ENCODE results near the gene PMAIP1. TPM values are rescaled to one million over a fixed set of nuclear protein-coding genes. Genes with fewer than 3 reads are reported as not detected.

The PMAIP1 gene
- total and polyA plus RNA-seq, 7 experiments from 2014 or later: 1.5 to 95.1 (median 6.6) TPM

DNA sequence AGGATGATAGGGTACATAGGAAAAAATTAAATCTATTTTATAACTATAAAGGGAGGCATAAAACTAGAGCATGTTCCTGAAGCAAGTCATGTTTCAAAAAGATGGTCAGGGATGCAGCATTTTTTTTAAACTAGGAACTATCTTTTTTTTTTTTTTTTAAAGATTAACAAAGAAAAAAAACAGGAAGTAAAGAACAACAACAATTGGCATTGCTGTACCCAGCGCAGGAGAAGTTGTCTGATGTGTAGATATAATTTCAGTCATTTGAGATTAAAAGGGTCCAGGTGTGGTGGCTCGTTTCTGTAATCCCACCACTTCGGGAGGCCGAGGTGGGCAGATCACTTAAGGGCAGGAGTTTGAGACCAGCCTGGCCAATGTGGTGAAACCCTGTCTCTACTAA is 41.5 kb downstream of the PMAIP1 start:
- Histone ChIP-seq H3K4me1 (ENCODE audit: control insufficient read depth in 2 of 2, insufficient read depth in 2 of 2, low read length in 2 of 2) (no peaks in the 10 kb centered on the region), H3K27me3 (ENCODE audit: control insufficient read depth in 2 of 2, insufficient read depth in 2 of 2, low read length in 2 of 2) (no peaks in the 10 kb centered on the region), H3K27ac (ENCODE audit: low read depth, low read length) (no peak overlapping the region), H3K9me3 (ENCODE audit: control insufficient read depth in 2 of 3, low read length in 3 of 3) (no peaks in the 10 kb centered on the region), H3K4me3 (ENCODE audit: low read length) (no peak overlapping the region), H3K36me3 (ENCODE audit: control insufficient read depth in 2 of 3, insufficient read depth in 3 of 3, low read length in 3 of 3) (no peaks in the 10 kb centered on the region)
- H3K27me3 Mint-ChIP-seq: peaks cover 0 to 3% (median 0%) of the 10 kb centered on the region in 5 donors
- ATAC-seq (no peak), DNase-seq (no peak)
- intact Hi-C loops (cut with micrococcal nuclease): no loop called here
- ChIA-PET POLR2A (no interaction called here), CTCF (no interaction called here)
- no peak overlapping the region for H3K27ac Mint-ChIP-seq
- H3K36me3 Mint-ChIP-seq: peaks cover 0 to 2% (median 0%) of the 10 kb centered on the region in 5 donors
- H3K4me3 Mint-ChIP-seq: no peak overlapping the region
- no peaks in the 10 kb centered on the region for H3K9me3 Mint-ChIP-seq
- peaks cover 0 to 5% (median 0%) of the 10 kb centered on the region in 7 donors for H3K4me1 Mint-ChIP-seq

GRCh38 chr18:59942601-59943000 is 42.8 kb downstream of the PMAIP1 start:
- Mint-ChIP-seq H3K27me3 (peaks cover 0 to 6% (median 0%) of the 10 kb centered on the region in 5 donors), H3K36me3 (peaks cover 0 to 2% (median 0%) of the 10 kb centered on the region in 5 donors), H3K4me1 (peaks cover 0 to 5% (median 0%) of the 10 kb centered on the region in 7 donors), H3K27ac (no peak overlapping the region), H3K4me3 (no peak overlapping the region), H3K9me3 (no peaks in the 10 kb centered on the region)
- intact Hi-C loops (cut with micrococcal nuclease): no loop called here
- DNase-seq: no peak
- CTCF ChIA-PET: no interaction called here
- Histone ChIP-seq H3K4me3 (ENCODE audit: low read length) (no peak overlapping the region), H3K4me1 (ENCODE audit: control insufficient read depth in 2 of 2, insufficient read depth in 2 of 2, low read length in 2 of 2) (no peaks in the 10 kb centered on the region), H3K36me3 (ENCODE audit: control insufficient read depth in 2 of 3, insufficient read depth in 3 of 3, low read length in 3 of 3) (no peaks in the 10 kb centered on the region), H3K27me3 (ENCODE audit: control insufficient read depth in 2 of 2, insufficient read depth in 2 of 2, low read length in 2 of 2) (no peaks in the 10 kb centered on the region), H3K27ac (ENCODE audit: low read depth, low read length) (no peak overlapping the region), H3K9me3 (ENCODE audit: control insufficient read depth in 2 of 3, low read length in 3 of 3) (no peaks in the 10 kb centered on the region)
- POLR2A ChIA-PET: no interaction called here
- no peak for ATAC-seq

GRCh38 chr18:59945544-59945943 is 45.7 kb downstream of the PMAIP1 start:
- Mint-ChIP-seq H3K4me1 (peaks cover 0 to 3% (median 0%) of the 10 kb centered on the region in 7 donors), H3K27ac (no peak overlapping the region), H3K36me3 (peaks cover 0 to 2% (median 0%) of the 10 kb centered on the region in 5 donors), H3K4me3 (no peak overlapping the region), H3K9me3 (no peaks in the 10 kb centered on the region), H3K27me3 (peaks cover 0 to 6% (median 0%) of the 10 kb centered on the region in 5 donors)
- intact Hi-C loops (cut with micrococcal nuclease): no loop called here
- Histone ChIP-seq H3K36me3 (ENCODE audit: control insufficient read depth in 2 of 3, insufficient read depth in 3 of 3, low read length in 3 of 3) (no peaks in the 10 kb centered on the region), H3K4me1 (ENCODE audit: control insufficient read depth in 2 of 2, insufficient read depth in 2 of 2, low read length in 2 of 2) (no peaks in the 10 kb centered on the region), H3K4me3 (ENCODE audit: low read length) (no peak overlapping the region), H3K27me3 (ENCODE audit: control insufficient read depth in 2 of 2, insufficient read depth in 2 of 2, low read length in 2 of 2) (no peaks in the 10 kb centered on the region), H3K9me3 (ENCODE audit: control insufficient read depth in 2 of 3, low read length in 3 of 3) (no peaks in the 10 kb centered on the region), H3K27ac (ENCODE audit: low read depth, low read length) (no peak overlapping the region)
- CTCF ChIA-PET: interaction anchor here (1.1 kb wide), 1 partner anchor 41 kb away, joined by 4 read pairs; no protein-coding TSS in a partner anchor
- POLR2A ChIA-PET: no interaction called here
- ATAC-seq (no peak), DNase-seq (no peak)

DNA sequence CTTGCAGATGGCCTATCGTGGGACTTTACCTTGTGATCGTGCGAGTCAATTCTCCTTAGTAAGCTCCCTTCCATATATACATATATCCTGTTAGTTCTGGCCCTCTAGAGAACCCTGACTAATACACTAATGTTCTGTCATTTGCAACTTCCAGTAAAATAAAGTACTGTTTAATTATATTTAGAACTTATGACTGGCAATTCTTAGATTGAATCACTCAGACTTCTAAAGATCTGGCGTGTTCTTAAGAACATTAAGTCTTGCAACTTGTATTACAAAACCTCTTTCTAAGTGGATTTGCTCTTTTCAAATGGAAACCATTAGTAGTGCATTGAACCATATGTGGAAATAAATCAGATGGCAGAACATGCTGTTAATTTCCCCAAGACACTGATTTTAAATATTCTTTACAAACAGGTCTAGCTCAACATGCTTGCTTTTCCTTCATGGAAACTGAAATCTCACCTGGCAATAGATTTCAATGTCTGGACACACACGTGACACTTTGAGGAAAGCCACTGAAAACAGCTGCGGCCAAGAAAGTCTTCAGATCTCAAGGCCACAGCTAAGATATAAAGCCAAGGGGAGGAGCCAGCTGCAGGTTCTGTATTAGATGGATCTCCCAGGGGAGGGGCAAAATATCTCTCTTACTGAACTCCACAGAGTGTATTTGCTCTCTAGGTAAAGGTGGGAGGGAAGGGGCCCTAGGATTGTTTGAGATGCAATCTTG is 50.6 kb downstream of the PMAIP1 start:
- intact Hi-C loops (cut with micrococcal nuclease): no loop called here
- ATAC-seq (no peak), DNase-seq (no peak)
- no peaks in the 10 kb centered on the region for H3K36me3 Mint-ChIP-seq
- H3K27me3 Mint-ChIP-seq: peaks cover 0 to 9% (median 4%) of the 10 kb centered on the region in 5 donors
- no peak overlapping the region for H3K4me3 Mint-ChIP-seq
- CTCF ChIA-PET: no interaction called here
- Histone ChIP-seq H3K27ac (ENCODE audit: low read depth, low read length) (no peak overlapping the region), H3K27me3 (ENCODE audit: control insufficient read depth in 2 of 2, insufficient read depth in 2 of 2, low read length in 2 of 2) (no peaks in the 10 kb centered on the region), H3K9me3 (ENCODE audit: control insufficient read depth in 2 of 3, low read length in 3 of 3) (no peaks in the 10 kb centered on the region), H3K4me3 (ENCODE audit: low read length) (no peak overlapping the region), H3K4me1 (ENCODE audit: control insufficient read depth in 2 of 2, insufficient read depth in 2 of 2, low read length in 2 of 2) (no peaks in the 10 kb centered on the region), H3K36me3 (ENCODE audit: control insufficient read depth in 2 of 3, insufficient read depth in 3 of 3, low read length in 3 of 3) (no peaks in the 10 kb centered on the region)
- H3K4me1 Mint-ChIP-seq: peaks cover 0 to 21% (median 0%) of the 10 kb centered on the region in 7 donors
- H3K9me3 Mint-ChIP-seq: no peaks in the 10 kb centered on the region
- POLR2A ChIA-PET: no interaction called here
- peak overlapping the region in 1 of 9 donors; percentile 16 for H3K27ac Mint-ChIP-seq

DNA sequence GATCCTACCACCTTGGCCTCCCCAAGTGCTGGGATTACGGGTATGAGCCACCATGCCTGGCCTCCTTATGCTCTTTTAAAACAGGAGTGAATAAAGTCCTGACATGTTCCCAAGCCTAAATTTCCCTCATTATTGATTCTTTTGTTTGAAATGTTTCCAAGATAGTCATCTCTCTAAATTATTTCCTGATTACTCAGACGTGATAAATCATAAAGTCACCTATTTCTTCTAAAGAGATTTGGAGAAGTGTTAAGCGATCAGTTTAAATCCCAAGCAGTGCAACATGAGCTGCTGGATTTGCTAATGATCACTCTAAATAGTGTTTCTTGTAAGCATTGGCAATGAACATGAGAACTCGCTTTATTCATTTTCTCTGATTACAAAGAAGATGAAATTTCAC is 51.8 kb downstream of the PMAIP1 start:
- no peaks in the 10 kb centered on the region for H3K36me3 Mint-ChIP-seq
- H3K36me3 ChIP-seq (ENCODE audit: control insufficient read depth in 2 of 3, insufficient read depth in 3 of 3, low read length in 3 of 3): no peaks in the 10 kb centered on the region
- no peak overlapping the region for H3K4me3 Mint-ChIP-seq
- H3K9me3 ChIP-seq (ENCODE audit: control insufficient read depth in 2 of 3, low read length in 3 of 3): no peaks in the 10 kb centered on the region
- ATAC-seq (no peak), DNase-seq (no peak)
- H3K9me3 Mint-ChIP-seq: no peaks in the 10 kb centered on the region
- no peak overlapping the region for H3K27ac Mint-ChIP-seq
- peaks cover 0 to 21% (median 0%) of the 10 kb centered on the region in 7 donors for H3K4me1 Mint-ChIP-seq
- POLR2A ChIA-PET: no interaction called here
- H3K27ac ChIP-seq (ENCODE audit: low read depth, low read length): no peak overlapping the region
- H3K27me3 ChIP-seq (ENCODE audit: control insufficient read depth in 2 of 2, insufficient read depth in 2 of 2, low read length in 2 of 2): no peaks in the 10 kb centered on the region
- H3K4me3 ChIP-seq (ENCODE audit: low read length): no peak overlapping the region
- CTCF ChIA-PET: no interaction called here
- intact Hi-C loops (cut with micrococcal nuclease): no loop called here
- H3K4me1 ChIP-seq (ENCODE audit: control insufficient read depth in 2 of 2, insufficient read depth in 2 of 2, low read length in 2 of 2): no peaks in the 10 kb centered on the region
- H3K27me3 Mint-ChIP-seq: peaks cover 0 to 12% (median 4%) of the 10 kb centered on the region in 5 donors

GRCh38 chr18:59952283-59953007 is 52.6 kb downstream of the PMAIP1 start:
- Histone ChIP-seq H3K27me3 (ENCODE audit: control insufficient read depth in 2 of 2, insufficient read depth in 2 of 2, low read length in 2 of 2) (no peaks in the 10 kb centered on the region), H3K27ac (ENCODE audit: low read depth, low read length) (no peak overlapping the region), H3K36me3 (ENCODE audit: control insufficient read depth in 2 of 3, insufficient read depth in 3 of 3, low read length in 3 of 3) (no peaks in the 10 kb centered on the region), H3K9me3 (ENCODE audit: control insufficient read depth in 2 of 3, low read length in 3 of 3) (no peaks in the 10 kb centered on the region), H3K4me3 (ENCODE audit: low read length) (no peak overlapping the region), H3K4me1 (ENCODE audit: control insufficient read depth in 2 of 2, insufficient read depth in 2 of 2, low read length in 2 of 2) (no peaks in the 10 kb centered on the region)
- peaks cover 0 to 21% (median 0%) of the 10 kb centered on the region in 7 donors for H3K4me1 Mint-ChIP-seq
- ATAC-seq: no peak
- POLR2A ChIA-PET: no interaction called here
- DNase-seq: no peak
- H3K9me3 Mint-ChIP-seq: no peaks in the 10 kb centered on the region
- intact Hi-C loops (cut with micrococcal nuclease): no loop called here
- no peaks in the 10 kb centered on the region for H3K36me3 Mint-ChIP-seq
- H3K27me3 Mint-ChIP-seq: peaks cover 0 to 15% (median 4%) of the 10 kb centered on the region in 5 donors
- no peak overlapping the region for H3K4me3 Mint-ChIP-seq
- H3K27ac Mint-ChIP-seq: no peak overlapping the region
- CTCF ChIA-PET: no interaction called here

Data from naive thymus-derived CD4-positive, alpha-beta T cell (primary cell).